Smooth muscle cell (in vitro differentiated cells): ENCODE measurements around the gene TNFRSF13B. TPM values are rescaled to one million over a fixed set of nuclear protein-coding genes. Genes with fewer than 3 reads are reported as not detected.
A peak's percentile ranks its signal among the peaks of the same experiment; 100 is the strongest.
"Not testable (repeated sequence)": the region's sequence is repeated elsewhere in the genome, so short reads cannot be mapped to it uniquely, and the experiment has no call there.

Source experiments
- DNase-seq: peaks from one replicate; lab custom pipeline; 2025; ENCODE audit not compliant: unreplicated experiment; lab: John Stamatoyannopoulos, UW
- H2AFZ ChIP-seq: fragments of 200-600 bp; sonication (generic); 2 replicates; pipeline ENCODE4 v1.6.0; 2016; ENCODE audit warnings: antibody characterized with exemption, low read depth, mild to moderate bottlenecking
- H3F3A ChIP-seq: fragments of 200-600 bp; sonication (generic); 2 replicates; pipeline ENCODE4 v1.6.0; 2017; ENCODE audit warnings: antibody characterized with exemption, low read depth
- H3K27ac ChIP-seq: fragments of 200-600 bp; sonication (generic); 2 replicates; pipeline ENCODE4 v1.5.1; 2016; ENCODE audit warnings: low read depth, mild to moderate bottlenecking
- H3K27me3 ChIP-seq: fragments of 200-600 bp; sonication (generic); 2 replicates; pipeline ENCODE4 v1.6.1; 2016; ENCODE audit warnings: low read depth, mild to moderate bottlenecking
- H3K36me3 ChIP-seq: fragments of 200-600 bp; sonication (generic); 2 replicates; pipeline ENCODE4 v1.5.1; 2016; ENCODE audit warnings: low read depth
- H3K4me1 ChIP-seq: fragments of 200-600 bp; sonication (generic); 2 replicates; pipeline ENCODE4 v1.5.1; 2016; ENCODE audit warnings: low read depth
- H3K4me2 ChIP-seq: fragments of 200-600 bp; sonication (generic); 2 replicates; pipeline ENCODE4 v1.6.0; 2016; ENCODE audit warnings: mild to moderate bottlenecking
- H3K4me3 ChIP-seq: fragments of 200-600 bp; sonication (generic); 2 replicates; pipeline ENCODE4 v1.5.1; 2016; ENCODE audit warnings: mild to moderate bottlenecking
- H3K79me2 ChIP-seq: fragments of 200-600 bp; sonication (generic); 2 replicates; pipeline ENCODE4 v1.6.0; 2016; ENCODE audit warnings: low read depth, mild to moderate bottlenecking
- H3K9ac ChIP-seq: fragments of 200-600 bp; sonication (generic); 2 replicates; pipeline ENCODE4 v1.6.0; 2016; ENCODE audit warnings: low read depth
- H3K9me3 ChIP-seq: fragments of 200-600 bp; sonication (generic); replicated peaks from 2 replicates; pipeline ENCODE4 v1.5.1; 2016; ENCODE audit warnings: low read depth
- H4K20me1 ChIP-seq: fragments of 200-600 bp; sonication (generic); 2 replicates; pipeline ENCODE4 v1.6.0; 2016; ENCODE audit warnings: low read depth
- WGBS: methylation state at CpG from one replicate; pipeline ENCODE4 v1.1.7; 2016; ENCODE audit warnings: low lambda C conversion rate; 5-methylcytosine and 5-hydroxymethylcytosine counted together
- polyA plus RNA-seq: library from polyadenylated mRNA; unstranded; fragments of >200 nt; fragmentation: Nextera tagmentation; extraction: Ambion mirVana; gene quantifications from 2 replicates; pipeline ENCODE4 v1.2.1, GENCODE V29; 2016
- total RNA-seq: library from RNA; depleted of rRNA; stranded (reverse); fragments of >200 nt; gene quantifications from 2 replicates; pipeline ENCODE4 v1.2.3, GENCODE V29; 2014

The TNFRSF13B gene
- total and polyA plus RNA-seq, 2 experiments from 2014 or later = not detected

GRCh38 chr17:17013828-17014747 is 42.2 kb upstream of the TNFRSF13B start:
- DNase-seq, H4K20me1 ChIP-seq, H3F3A ChIP-seq, H3K27me3 ChIP-seq, H3K9ac ChIP-seq, H3K4me1 ChIP-seq, H3K27ac ChIP-seq, H2AFZ ChIP-seq, H3K4me3 ChIP-seq, H3K79me2 ChIP-seq, H3K36me3 ChIP-seq, H3K4me2 ChIP-seq, H3K9me3 ChIP-seq: not testable (repeated sequence)
- 97% methylated on average over 12 of the region's 14 CpGs for WGBS

- 0% methylated on average over 5 of the region's 12 CpGs for WGBS
- H3K36me3 ChIP-seq, H3K9me3 ChIP-seq, H4K20me1 ChIP-seq, H3F3A ChIP-seq, H3K4me1 ChIP-seq, H3K27me3 ChIP-seq, H2AFZ ChIP-seq, H3K79me2 ChIP-seq, H3K4me2 ChIP-seq, H3K4me3 ChIP-seq, H3K9ac ChIP-seq, DNase-seq: not testable (repeated sequence)
- H3K27ac ChIP-seq = peak overlapping the region; percentile 48
Observed at GRCh38 chr17:17011043-17011907, 39.4 kb upstream of the TNFRSF13B start.

DNA sequence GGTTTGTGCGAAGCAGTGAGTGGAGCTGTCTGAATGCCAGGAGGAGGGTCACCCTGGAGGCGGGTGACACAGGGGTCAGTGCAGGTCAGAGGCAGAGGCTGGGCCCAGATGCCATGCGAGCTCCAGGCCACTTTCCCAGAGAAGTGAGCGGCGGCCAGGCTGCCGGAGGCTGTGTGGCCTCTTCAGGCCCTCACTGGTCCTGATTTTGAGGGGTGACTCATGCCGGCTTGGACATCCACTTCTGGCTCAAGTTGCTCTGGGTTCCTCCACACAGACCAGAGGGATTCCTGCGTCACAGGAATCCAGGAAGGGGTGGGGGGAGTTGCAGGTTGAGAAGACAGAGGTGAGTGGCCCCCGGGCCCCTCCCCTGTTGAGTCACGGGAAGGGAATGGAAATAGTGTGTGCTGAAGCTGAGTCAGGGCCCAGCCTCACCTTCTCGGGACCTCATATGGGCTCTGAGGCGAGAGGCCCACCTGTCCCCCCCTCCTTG is 38.7 kb upstream of the TNFRSF13B start:
- H3K36me3 ChIP-seq, H3K27ac ChIP-seq, H3F3A ChIP-seq, H3K4me1 ChIP-seq, H3K9me3 ChIP-seq, DNase-seq, H3K79me2 ChIP-seq, H3K4me3 ChIP-seq, H3K27me3 ChIP-seq, H3K9ac ChIP-seq, H2AFZ ChIP-seq, H4K20me1 ChIP-seq, H3K4me2 ChIP-seq: not testable (repeated sequence)
- 8% methylated on average over 5 of the region's 12 CpGs for WGBS

DNA sequence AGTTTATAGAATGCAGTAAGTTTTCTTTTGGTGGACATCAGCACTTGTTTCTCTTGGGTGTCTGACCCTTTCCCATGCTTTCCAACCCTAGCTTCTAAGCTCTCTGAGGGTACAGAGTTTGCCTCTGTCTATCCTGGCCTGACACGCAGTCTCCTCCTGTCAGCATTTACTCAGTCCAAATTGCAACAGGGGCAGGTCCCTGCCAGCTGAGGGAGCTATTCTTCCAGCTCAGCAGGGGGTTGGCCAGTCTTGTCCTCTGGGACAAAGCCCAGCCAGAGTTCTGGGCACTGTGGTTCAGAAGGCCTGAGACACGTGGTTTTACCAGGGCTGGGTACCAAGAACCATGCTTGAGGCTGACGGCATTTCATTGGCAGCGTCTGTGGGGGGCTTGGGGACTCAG is 38.1 kb upstream of the TNFRSF13B start:
- not testable (repeated sequence) for H3K36me3 ChIP-seq, H3K27ac ChIP-seq, DNase-seq, H3K27me3 ChIP-seq, H3K4me3 ChIP-seq, H3K79me2 ChIP-seq, H3K9me3 ChIP-seq, H3F3A ChIP-seq, H3K4me2 ChIP-seq, H2AFZ ChIP-seq, H4K20me1 ChIP-seq, H3K9ac ChIP-seq, H3K4me1 ChIP-seq
- WGBS = 79% methylated on average over 1 of the region's 4 CpGs

DNA sequence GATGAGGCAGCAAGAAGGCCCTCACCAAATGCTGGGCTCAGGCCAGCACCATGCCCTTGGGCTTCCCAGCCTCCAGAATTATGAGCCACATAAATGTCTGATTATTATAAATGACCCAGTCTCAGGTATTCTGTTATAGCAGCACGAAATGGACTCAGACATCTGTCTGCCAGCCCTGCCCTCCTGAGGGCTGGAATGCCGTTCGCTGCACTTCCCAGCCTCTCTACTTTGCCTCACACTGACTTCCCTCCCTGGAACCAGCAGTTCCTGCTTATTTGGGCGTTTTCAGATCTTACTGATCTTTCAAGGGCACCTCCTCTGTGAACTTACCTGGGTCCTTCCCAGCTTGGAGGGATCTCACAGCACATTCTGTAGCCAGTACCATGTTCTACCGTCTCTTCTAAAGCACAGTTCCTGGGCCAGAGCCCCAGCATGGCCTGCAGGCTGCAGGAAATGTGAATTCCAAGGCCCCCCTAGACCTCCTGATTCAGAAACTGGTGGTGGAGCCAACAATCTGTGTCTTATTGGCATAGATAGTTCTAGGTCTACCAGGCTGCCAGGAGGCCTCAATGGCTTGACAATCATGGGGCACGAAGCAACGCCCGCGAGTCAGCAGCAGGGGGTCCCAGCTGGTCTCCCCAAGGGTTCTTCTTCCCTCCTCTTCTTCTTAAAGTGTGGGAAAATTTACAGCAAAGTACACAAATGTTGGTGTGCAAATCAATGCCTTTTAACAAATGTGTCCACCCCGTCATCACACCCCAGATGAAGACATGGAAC is 36.9 kb upstream of the TNFRSF13B start:
- DNase-seq, H3F3A ChIP-seq, H3K4me3 ChIP-seq, H3K4me1 ChIP-seq, H3K4me2 ChIP-seq, H3K27ac ChIP-seq, H3K27me3 ChIP-seq, H2AFZ ChIP-seq, H3K36me3 ChIP-seq, H3K9me3 ChIP-seq, H3K79me2 ChIP-seq, H3K9ac ChIP-seq, H4K20me1 ChIP-seq: not testable (repeated sequence)
- WGBS = 91% methylated on average over 10 of the region's 10 CpGs

- not testable (repeated sequence) for H3K36me3 ChIP-seq, H3K4me1 ChIP-seq, H3K27me3 ChIP-seq, H3K27ac ChIP-seq, H3K4me2 ChIP-seq, H2AFZ ChIP-seq, DNase-seq, H3F3A ChIP-seq, H3K9me3 ChIP-seq, H3K79me2 ChIP-seq, H3K4me3 ChIP-seq, H4K20me1 ChIP-seq, H3K9ac ChIP-seq
- 92% methylated on average over 4 of the region's 6 CpGs for WGBS
Observed at GRCh38 chr17:17007891-17008290, 36.0 kb upstream of the TNFRSF13B start.

GRCh38 chr17:17004997-17005614 is 33.2 kb upstream of the TNFRSF13B start:
- WGBS = 96% methylated on average over 14 of the region's 14 CpGs

More at GRCh38 chr17:17004997-17005614, 33.2 kb upstream of the TNFRSF13B start:
- H3K27ac ChIP-seq, H3K4me1 ChIP-seq, H3K27me3 ChIP-seq, H3K4me2 ChIP-seq, H2AFZ ChIP-seq, H3K36me3 ChIP-seq, H3K79me2 ChIP-seq, H3K9me3 ChIP-seq, DNase-seq, H3K9ac ChIP-seq, H3K4me3 ChIP-seq, H4K20me1 ChIP-seq, H3F3A ChIP-seq: not testable (repeated sequence)
